HEK293 (cell line): ENCODE results near the gene SLC25A17.
A peak's percentile ranks its signal among the peaks of the same experiment; 100 is the strongest.

Experiments
- CTCF ChIA-PET: fragments of 350-600 bp; formaldehyde crosslinking; extraction: SDS; loops from one replicate; lab custom pipeline; 2021; ENCODE audit warnings: antibody characterized with exemption; lab: Yijun Ruan, JAX
- POLR2A ChIA-PET: fragments of 300-600 bp; formaldehyde crosslinking; extraction: SDS; loops from one replicate; lab custom pipeline; 2020; ENCODE audit warnings: antibody characterized with exemption, inconsistent platforms; lab: Yijun Ruan, JAX
- H3K27ac ChIP-seq: fragments of 200-500 bp; sonication (Bioruptor generic); 2 replicates; pipeline ENCODE4 v1.5.1; 2014; ENCODE audit warnings: low read depth, low read length, control low read depth, inconsistent platforms; ENCODE audit errors: extremely low read depth
- H3K36me3 ChIP-seq, 2 experiments: fragments of 200-500 bp in 1 of 2; sonication (Bioruptor generic) in 1 of 2; 1 replicate in 1 of 2; 2 replicates in 1 of 2; pipeline ENCODE4 v1.5.1; 2014 to 2017; ENCODE audit warnings: inconsistent platforms in 2 of 2, low read length in 2 of 2; ENCODE audit not compliant: control insufficient read depth in 2 of 2, insufficient read depth in 1 of 2
- H3K4me1 ChIP-seq: fragments of 200-500 bp; sonication (Bioruptor generic); 2 replicates; pipeline ENCODE4 v1.5.1; 2014; ENCODE audit warnings: mild to moderate bottlenecking, low read length, inconsistent platforms; ENCODE audit not compliant: control insufficient read depth, insufficient read depth
- H3K4me3 ChIP-seq: 2 replicates; pipeline ENCODE4 v1.5.1; 2011; ENCODE audit warnings: low read depth, mild to moderate bottlenecking, control low read depth, low read length, moderate library complexity
- H3K9me3 ChIP-seq: fragments of 200-500 bp; sonication (Bioruptor generic); 2 replicates; pipeline ENCODE4 v1.5.1; 2014; ENCODE audit warnings: low read depth, low read length, inconsistent platforms; ENCODE audit not compliant: control insufficient read depth, insufficient read depth
- EGR2 ChIP-seq: fragments of 450-650 bp; formaldehyde crosslinking; IDR thresholded peaks from 2 replicates; pipeline ENCODE4 v1.5.1; 2016; ENCODE audit warnings: low read depth, missing biosample characterization, missing genetic modification characterization
- FEZF1 ChIP-seq: fragments of 450-650 bp; formaldehyde crosslinking; IDR thresholded peaks from 2 replicates; pipeline ENCODE4 v1.5.1; 2016; ENCODE audit warnings: missing biosample characterization, missing genetic modification characterization
- GLI2 ChIP-seq: fragments of 450-650 bp; formaldehyde crosslinking; IDR thresholded peaks from 2 replicates; pipeline ENCODE4; 2017; ENCODE audit warnings: missing biosample characterization, missing genetic modification characterization, low read depth, borderline replicate concordance
- GLIS1 ChIP-seq: fragments of 450-650 bp; formaldehyde crosslinking; IDR thresholded peaks from 2 replicates; pipeline ENCODE4 v1.5.1; 2016; ENCODE audit warnings: missing biosample characterization, missing genetic modification characterization
- OSR2 ChIP-seq: fragments of 450-650 bp; formaldehyde crosslinking; IDR thresholded peaks from 2 replicates; pipeline ENCODE4 v1.5.1; 2016; ENCODE audit warnings: missing biosample characterization, missing genetic modification characterization
- PRDM1 ChIP-seq: fragments of 450-650 bp; formaldehyde crosslinking; IDR thresholded peaks from 2 replicates; pipeline ENCODE4; 2016; ENCODE audit warnings: missing biosample characterization, missing genetic modification characterization
- PRDM10 ChIP-seq: fragments of 450-650 bp; formaldehyde crosslinking; IDR thresholded peaks from 2 replicates; pipeline ENCODE4 v1.5.1; 2016; ENCODE audit warnings: missing biosample characterization, missing genetic modification characterization
- SCRT2 ChIP-seq: fragments of 450-650 bp; formaldehyde crosslinking; IDR thresholded peaks from 2 replicates; pipeline ENCODE4 v1.5.1; 2016; ENCODE audit warnings: missing biosample characterization, missing genetic modification characterization
- SP2 ChIP-seq: fragments of 450-650 bp; formaldehyde crosslinking; IDR thresholded peaks from 2 replicates; pipeline ENCODE4 v1.5.1; 2016; ENCODE audit warnings: missing biosample characterization, missing genetic modification characterization
- SP7 ChIP-seq: fragments of 450-650 bp; formaldehyde crosslinking; IDR thresholded peaks from 2 replicates; pipeline ENCODE4 v1.5.1; 2016; ENCODE audit warnings: missing biosample characterization, missing genetic modification characterization
- WT1 ChIP-seq: fragments of 450-650 bp; formaldehyde crosslinking; IDR thresholded peaks from 2 replicates; pipeline ENCODE4 v1.5.1; 2016; ENCODE audit warnings: missing biosample characterization, missing genetic modification characterization
- ZBTB17 ChIP-seq: fragments of 450-650 bp; formaldehyde crosslinking; IDR thresholded peaks from 2 replicates; pipeline ENCODE4 v1.5.1; 2016; ENCODE audit warnings: missing biosample characterization, missing genetic modification characterization
- ZBTB20 ChIP-seq: fragments of 450-650 bp; formaldehyde crosslinking; IDR thresholded peaks from 2 replicates; pipeline ENCODE4 v1.5.1; 2016; ENCODE audit warnings: missing biosample characterization, missing genetic modification characterization
- ZBTB21 ChIP-seq: fragments of 450-650 bp; formaldehyde crosslinking; IDR thresholded peaks from 2 replicates; pipeline ENCODE4 v1.5.1; 2017; ENCODE audit warnings: missing biosample characterization, missing genetic modification characterization
- ZFHX2 ChIP-seq: fragments of 450-650 bp; formaldehyde crosslinking; conservative IDR thresholded peaks from 2 replicates; pipeline ENCODE4 v1.5.1; 2016; ENCODE audit warnings: missing biosample characterization, missing genetic modification characterization
- ZFP37 ChIP-seq: fragments of 450-650 bp; formaldehyde crosslinking; IDR thresholded peaks from 2 replicates; pipeline ENCODE4 v1.5.1; 2016; ENCODE audit warnings: missing biosample characterization, missing genetic modification characterization
- ZIC2 ChIP-seq: fragments of 450-650 bp; formaldehyde crosslinking; IDR thresholded peaks from 2 replicates; pipeline ENCODE4 v1.5.1; 2016; ENCODE audit warnings: missing biosample characterization, missing genetic modification characterization
- ZNF114 ChIP-seq: fragments of 450-650 bp; formaldehyde crosslinking; IDR thresholded peaks from 2 replicates; pipeline ENCODE4 v1.5.0; 2017; ENCODE audit warnings: missing biosample characterization, missing genetic modification characterization
- ZNF19 ChIP-seq: fragments of 450-650 bp; formaldehyde crosslinking; IDR thresholded peaks from 2 replicates; pipeline ENCODE4; 2016; ENCODE audit warnings: missing biosample characterization, missing genetic modification characterization, low read depth
- ZNF341 ChIP-seq: fragments of 450-650 bp; formaldehyde crosslinking; IDR thresholded peaks from 2 replicates; pipeline ENCODE4; 2016; ENCODE audit warnings: low read depth, missing biosample characterization, missing genetic modification characterization
- ZNF521 ChIP-seq: fragments of 450-650 bp; formaldehyde crosslinking; IDR thresholded peaks from 2 replicates; pipeline ENCODE4 v1.5.1; 2017; ENCODE audit warnings: missing biosample characterization, mild to moderate bottlenecking, missing genetic modification characterization
- ZNF585B ChIP-seq: fragments of 450-650 bp; formaldehyde crosslinking; IDR thresholded peaks from 2 replicates; pipeline ENCODE4 v1.5.1; 2016; ENCODE audit warnings: missing biosample characterization, missing genetic modification characterization
- ZNF600 ChIP-seq: fragments of 450-650 bp; formaldehyde crosslinking; IDR thresholded peaks from 2 replicates; pipeline ENCODE4 v1.5.1; 2016; ENCODE audit warnings: missing biosample characterization, missing genetic modification characterization
- ZNF624 ChIP-seq: fragments of 450-650 bp; formaldehyde crosslinking; IDR thresholded peaks from 2 replicates; pipeline ENCODE4 v1.5.1; 2017; ENCODE audit warnings: missing biosample characterization, missing genetic modification characterization
- ZNF629 ChIP-seq: fragments of 450-650 bp; formaldehyde crosslinking; IDR thresholded peaks from 2 replicates; pipeline ENCODE4 v1.5.1; 2017; ENCODE audit warnings: missing biosample characterization, missing genetic modification characterization
- ZNF645 ChIP-seq: fragments of 450-650 bp; formaldehyde crosslinking; IDR thresholded peaks from 2 replicates; pipeline ENCODE4; 2016; ENCODE audit warnings: missing biosample characterization, missing genetic modification characterization
- ZNF791 ChIP-seq: fragments of 450-650 bp; formaldehyde crosslinking; IDR thresholded peaks from 2 replicates; pipeline ENCODE4 v1.5.1; 2016; ENCODE audit warnings: missing biosample characterization, missing genetic modification characterization
- ZNF843 ChIP-seq: fragments of 450-650 bp; formaldehyde crosslinking; IDR thresholded peaks from 2 replicates; pipeline ENCODE4 v1.5.1; 2016; ENCODE audit warnings: missing biosample characterization, missing genetic modification characterization

Gene SLC25A17

GRCh38 chr22:40726514-40726913 is 92.6 kb downstream of the SLC25A17 start:
- no peak overlapping the region for H3K27ac ChIP-seq
- peaks cover 9% of the 10 kb centered on the region; the same call in 1 of the 2 replicates for H3K4me1 ChIP-seq
- CTCF ChIA-PET: interaction anchor here (0.7 to 1.1 kb wide), 2 partner anchors 43 to 673 kb away, joined by 5 to 6 read pairs; no protein-coding TSS in a partner anchor
- H3K36me3 ChIP-seq: no peaks in the 10 kb centered on the region
- POLR2A ChIA-PET: no interaction called here
- TF ChIP-seq ZNF585B: no peak
- TF ChIP-seq PRDM1 (tag by site-specific recombination): peak; percentile 78
- H3K4me3 ChIP-seq: no peak overlapping the region
- no peaks in the 10 kb centered on the region for H3K9me3 ChIP-seq

GRCh38 chr22:40723396-40723933 is 95.7 kb downstream of the SLC25A17 start:
- Histone ChIP-seq H3K9me3 (no peaks in the 10 kb centered on the region), H3K4me3 (no peak overlapping the region), H3K4me1 (peaks cover 19% of the 10 kb centered on the region), H3K36me3 (no peaks in the 10 kb centered on the region), H3K27ac (no peak overlapping the region)
- TF ChIP-seq EGR2 (tag by site-specific recombination) (peak; percentile 75; the same call in 1 of the 2 replicates), ZNF624 (tag by site-specific recombination) (no peak), ZNF645 (tag by site-specific recombination) (no peak), ZFHX2 (tag by site-specific recombination) (peak; percentile 59; the same call in 1 of the 2 replicates)
- ChIA-PET CTCF (interaction anchor here (0.7 kb wide), 1 partner anchor 11 kb away, joined by 4 read pairs; no protein-coding TSS in a partner anchor), POLR2A (interaction anchor here (0.6 to 0.9 kb wide), 2 partner anchors 8 to 22 kb away, joined by 3 to 6 read pairs; no protein-coding TSS in a partner anchor)

- ChIA-PET POLR2A (interaction anchor here (0.6 to 3.7 kb wide), 6 partner anchors 11 to 1650 kb away, joined by 3 to 32 read pairs (median 4); partner anchors contain the start of genes SLC25A17, ST13 and XPNPEP3), CTCF (interaction anchor here (0.6 to 1.9 kb wide), 6 partner anchors 9 to 234 kb away, joined by 3 to 6 read pairs (median 3); no protein-coding TSS in a partner anchor)
- peak overlapping the region; percentile 75 for H3K27ac ChIP-seq
- no peaks in the 10 kb centered on the region for H3K9me3 ChIP-seq
- peaks cover 14% of the 10 kb centered on the region for H3K4me1 ChIP-seq
- H3K4me3 ChIP-seq: no peak overlapping the region
- no peaks in the 10 kb centered on the region for H3K36me3 ChIP-seq
- TF ChIP-seq GLI2 (tag by site-specific recombination): peak; percentile 17; the same call in 1 of the 2 replicates
- peak; percentile 79 for TF ChIP-seq ZNF629 (tag by site-specific recombination)
- TF ChIP-seq PRDM10 (tag by site-specific recombination): no peak
- TF ChIP-seq ZNF521 (tag by site-specific recombination): no peak
- TF ChIP-seq PRDM1 (tag by site-specific recombination): 0 out of 2 replicates have a peak, but pooled peaks have one; percentile 4
- TF ChIP-seq ZBTB20 (tag by site-specific recombination): peak; percentile 68; the same call in 1 of the 2 replicates
- peak; percentile 85 for TF ChIP-seq ZNF600
- TF ChIP-seq ZBTB21 (tag by site-specific recombination): peak; percentile 66
- peak; percentile 12 for TF ChIP-seq WT1 (tag by site-specific recombination)
- no peak for TF ChIP-seq ZNF19 (tag by site-specific recombination)
- TF ChIP-seq SCRT2: no peak
- TF ChIP-seq ZFP37 (tag by site-specific recombination): 0 out of 2 replicates have a peak, but pooled peaks have one; percentile 9
- 0 out of 2 replicates have a peak, but pooled peaks have one; percentile 21 for TF ChIP-seq ZNF341 (tag by site-specific recombination)
- TF ChIP-seq ZNF843: no peak
- no peak; the same call in 1 of the 2 replicates for TF ChIP-seq SP2 (tag by site-specific recombination)
- TF ChIP-seq ZNF624 (tag by site-specific recombination): no peak
- TF ChIP-seq ZNF791 (tag by site-specific recombination): no peak
- peak; percentile 84 for TF ChIP-seq ZIC2 (tag by site-specific recombination)
- TF ChIP-seq SP7 (tag by site-specific recombination): peak; percentile 91
- TF ChIP-seq ZNF114: no peak
- peak; percentile 53; the same call in 1 of the 2 replicates for TF ChIP-seq OSR2 (tag by site-specific recombination)
- peak; percentile 72 for TF ChIP-seq GLIS1 (tag by site-specific recombination)
- TF ChIP-seq FEZF1: peak; percentile 40; the same call in 1 of the 2 replicates
- TF ChIP-seq ZBTB17 (tag by site-specific recombination): peak; percentile 52; the same call in 1 of the 2 replicates
Observed at GRCh38 chr22:40721266-40721665, 97.9 kb downstream of the SLC25A17 start.
